Endothelial cell of umbilical vein (primary cell): Measurements from ENCODE around the gene SLC35B2. TPM values are rescaled to one million over a fixed set of nuclear protein-coding genes. Genes with fewer than 3 reads are reported as not detected.

Experiments
- BruUV-seq: library from RNA; stranded (reverse); fragments of 400-500 nt; replicated peaks from 2 replicates; lab custom pipeline; 2021; lab: Mats Ljungman, UMichigan
- CTCF ChIA-PET: fragments of 300-600, 350-600 bp; sonication (Branson Sonifier 250); formaldehyde crosslinking; loops from one replicate; lab custom pipeline; 2021; ENCODE audit warnings: antibody characterized with exemption, inconsistent platforms; lab: Charles Lee
- POLR2A ChIA-PET: fragments of 300-600, 350-600 bp; sonication (Branson Sonifier 250); formaldehyde crosslinking; loops from one replicate; lab custom pipeline; 2021; ENCODE audit warnings: antibody characterized with exemption, inconsistent platforms; lab: Charles Lee
- DNase-seq: peaks from one replicate; pipeline ENCODE4 v3.0.0-alpha.2; 2011; ENCODE audit warnings: low read depth, low spot score
- FAIRE-seq: peaks from 2 replicates; lab custom pipeline; 2011; peaks lifted over from hg19 to GRCh38; lab: Jason Lieb, UNC
- H2AFZ ChIP-seq: 2 replicates; pipeline ENCODE4 v1.6.0; 2012; ENCODE audit warnings: low read depth, low read length, control low read depth, inconsistent platforms
- H3K27ac ChIP-seq: 2 replicates; pipeline ENCODE4 v1.5.1; 2011; ENCODE audit warnings: low read depth, mild to moderate bottlenecking, control low read depth, low read length, moderate library complexity; ENCODE audit not compliant: insufficient read depth
- H3K27me3 ChIP-seq, 2 experiments: 2 replicates each; pipeline versions ENCODE4 v1.6.0 to v1.6.1; 2011; ENCODE audit warnings: low read length in 2 of 2, mixed read lengths in 1 of 2; ENCODE audit not compliant: control insufficient read depth in 2 of 2, insufficient read depth in 2 of 2
- H3K36me3 ChIP-seq, 2 experiments: 2 replicates in 1 of 2; 3 replicates in 1 of 2; pipeline ENCODE4 v1.5.1; 2011; ENCODE audit warnings: low read length in 2 of 2, mild to moderate bottlenecking in 1 of 2, moderate library complexity in 1 of 2; ENCODE audit not compliant: control insufficient read depth in 2 of 2, insufficient read depth in 2 of 2; ENCODE audit errors: extremely low read depth in 1 of 2
- H3K4me1 ChIP-seq: 3 replicates; pipeline ENCODE4 v1.5.1; 2011; ENCODE audit warnings: mild to moderate bottlenecking, low read length; ENCODE audit not compliant: control insufficient read depth, insufficient read depth; ENCODE audit errors: extremely low read depth
- H3K4me2 ChIP-seq: 2 replicates; pipeline ENCODE4 v1.6.1; 2011; ENCODE audit warnings: low read length, control low read depth, mixed read lengths; ENCODE audit not compliant: insufficient read depth
- H3K4me3 ChIP-seq, 3 experiments: fragments of 200-600 bp in 1 of 3; sonication (generic), shearing (Covaris generic) in 1 of 3; replicated peaks in 1 of 3; 2 replicates each; pipeline ENCODE4 v1.5.1; 2011 to 2016; ENCODE audit warnings: control low read depth in 3 of 3, low read length in 3 of 3, mild to moderate bottlenecking in 2 of 3, inconsistent platforms in 1 of 3, low read depth in 1 of 3, moderate library complexity in 1 of 3; ENCODE audit not compliant: insufficient read depth in 1 of 3
- H3K79me2 ChIP-seq: 2 replicates; pipeline ENCODE4 v1.6.0; 2012; ENCODE audit warnings: low read length, inconsistent platforms; ENCODE audit not compliant: control insufficient read depth, insufficient read depth
- H3K9ac ChIP-seq: replicated peaks from 2 replicates; pipeline ENCODE3; 2011; ENCODE audit warnings: low read length, control low read depth; ENCODE audit not compliant: insufficient read depth; ENCODE audit errors: extremely low read depth
- H3K9me1 ChIP-seq: replicated peaks from 3 replicates; pipeline ENCODE4 v1.6.0; 2011; ENCODE audit warnings: mild to moderate bottlenecking, low read length; ENCODE audit not compliant: control insufficient read depth, insufficient read depth; ENCODE audit errors: extremely low read depth
- H3K9me3 ChIP-seq: replicated peaks from 2 replicates; pipeline ENCODE4 v1.5.1; 2012; ENCODE audit warnings: low read length, inconsistent platforms; ENCODE audit not compliant: control insufficient read depth, insufficient read depth
- H4K20me1 ChIP-seq: replicated peaks from 2 replicates; pipeline ENCODE3; 2011; ENCODE audit warnings: mild to moderate bottlenecking, low read length; ENCODE audit not compliant: control insufficient read depth, insufficient read depth; ENCODE audit errors: extremely low read depth
- CTCF ChIP-seq, 2 donors: IDR thresholded peaks; 1 replicate in 1 of 2; 2 replicates in 1 of 2; pipeline ENCODE4 v1.5.1; 2011; ENCODE audit warnings: low read length in 2 of 2, mild to moderate bottlenecking in 2 of 2, moderate library complexity in 2 of 2, control low read depth in 1 of 2, inconsistent platforms in 1 of 2, low read depth in 1 of 2; ENCODE audit not compliant: insufficient read depth in 1 of 2; ENCODE audit errors: extremely low read depth in 1 of 2
- EZH2 ChIP-seq: IDR thresholded peaks from 2 replicates; pipeline ENCODE4 v1.6.1; 2012; ENCODE audit warnings: borderline replicate concordance, low read depth, mild to moderate bottlenecking, moderate library complexity, low read length, inconsistent platforms; ENCODE audit not compliant: severe bottlenecking
- FOS ChIP-seq: IDR thresholded peaks from 2 replicates; pipeline ENCODE4 v1.6.1; 2011; ENCODE audit warnings: mild to moderate bottlenecking, low read length, moderate library complexity, borderline replicate concordance; ENCODE audit not compliant: insufficient read depth
- GATA2 ChIP-seq: IDR thresholded peaks from 2 replicates; pipeline ENCODE4 v1.7.0; 2011; ENCODE audit warnings: low read depth, mild to moderate bottlenecking, moderate library complexity, mixed read lengths, low read length; ENCODE audit not compliant: insufficient read length, insufficient read depth
- JUN ChIP-seq: IDR thresholded peaks from 2 replicates; pipeline ENCODE4 v1.6.1; 2011; ENCODE audit warnings: borderline replicate concordance, low read depth; ENCODE audit not compliant: insufficient read length, insufficient read depth
- MAX ChIP-seq: IDR thresholded peaks from 2 replicates; pipeline ENCODE4 v1.6.1; 2011; ENCODE audit not compliant: insufficient read depth, insufficient read length
- MYC ChIP-seq: IDR thresholded peaks from one replicate; pipeline ENCODE4 v1.6.1; 2011; ENCODE audit warnings: mild to moderate bottlenecking, low read depth, low read length
- POLR2A ChIP-seq: IDR thresholded peaks from 2 replicates; pipeline ENCODE4 v1.6.1; 2012; ENCODE audit warnings: low read depth, mild to moderate bottlenecking, control low read depth, low read length
- POLR2AphosphoS5 ChIP-seq: IDR thresholded peaks from 2 replicates; pipeline ENCODE4 v1.6.1; 2012; ENCODE audit warnings: low read depth, mild to moderate bottlenecking, control low read depth, low read length, moderate library complexity; ENCODE audit not compliant: insufficient read depth
- dilution Hi-C: fragments of 300-500 bp; cut with MboI; formaldehyde crosslinking; loops from one replicate; pipeline ENCODE4 v1.15.0; 2019; ENCODE audit warnings: low sequenced_read_pairs; ENCODE audit not compliant: extremely low pct_ligation_motif_present
- intact Hi-C: fragments of 100-400 bp; cut with micrococcal nuclease; formaldehyde crosslinking; loops from one replicate; pipeline ENCODE4 v1.10.0; 2022
- polyA plus RNA-seq, 4 experiments: library from polyadenylated mRNA; depleted of rRNA in 3 of 4; stranded (reverse) in 3 of 4; unstranded in 1 of 4; fragments of >200 nt; gene quantifications; 2 replicates each; pipeline versions ENCODE4 v1.2.1 to v1.2.3, GENCODE V29; 2011 to 2012; ENCODE audit warnings: missing spikeins in 1 of 4
- total RNA-seq: library from RNA; stranded (reverse); gene quantifications from 2 replicates; pipeline ENCODE4 v1.2.3, GENCODE V29; 2021

The SLC35B2 gene
- total and polyA plus RNA-seq, 2 donors (not counting 3 experiments of a cell fraction or from before 2014, with no cell fraction given): 53.4 to 112 TPM

- Histone ChIP-seq H3K27me3 (no peaks in the 10 kb centered on the region), H4K20me1 (no peaks in the 10 kb centered on the region), H3K9me3 (no peaks in the 10 kb centered on the region), H2AFZ (no peak overlapping the region), H3K9ac (no peak overlapping the region), H3K36me3 (peaks cover 3 to 21% of the 10 kb centered on the region in 2 experiments), H3K4me3 (no peak overlapping the region), H3K9me1 (no peaks in the 10 kb centered on the region), H3K4me1 (peaks cover 39% of the 10 kb centered on the region), H3K27ac (no peak overlapping the region), H3K4me2 (no peak overlapping the region), H3K79me2 (peaks cover 38% of the 10 kb centered on the region)
- no peak for FAIRE-seq
- TF ChIP-seq POLR2A (no peak), FOS (no peak), JUN (no peak), EZH2 (no peak), GATA2 (no peak), MAX (no peak)
- POLR2A ChIA-PET: interaction anchor here (0.9 kb wide), 1 partner anchor 14 kb away, joined by 3 read pairs; the partner anchor contains the start of gene HSP90AB1
- no peak for DNase-seq
- intact Hi-C loops: no loop called here
- CTCF ChIA-PET: no interaction called here
- BruUV-seq: no TSS peak
- dilution Hi-C loops: no loop called here
Measured at GRCh38 chr6:44260451-44261297, 3.3 kb upstream of the SLC35B2 start.

GRCh38 chr6:44260011-44260410, 2.7 kb upstream of the SLC35B2 start:
- BruUV-seq: no TSS peak
- Histone ChIP-seq H4K20me1 (no peaks in the 10 kb centered on the region), H3K27ac (no peak overlapping the region), H3K4me1 (peaks cover 41% of the 10 kb centered on the region), H3K79me2 (peaks cover 38% of the 10 kb centered on the region), H3K4me3 (no peak overlapping the region), H3K9ac (no peak overlapping the region), H3K9me3 (no peaks in the 10 kb centered on the region), H3K36me3 (peaks cover 3 to 25% of the 10 kb centered on the region in 2 experiments), H3K4me2 (no peak overlapping the region), H3K27me3 (no peaks in the 10 kb centered on the region), H2AFZ (no peak overlapping the region), H3K9me1 (no peaks in the 10 kb centered on the region)
- FAIRE-seq: no peak
- DNase-seq: no peak
- ChIA-PET CTCF (no interaction called here), POLR2A (no interaction called here)
- intact Hi-C loops (no loop called here), dilution Hi-C loops (no loop called here)
- TF ChIP-seq JUN: no peak
- TF ChIP-seq EZH2: no peak
- TF ChIP-seq POLR2AphosphoS5: no peak
- no peak for TF ChIP-seq POLR2A
- TF ChIP-seq FOS: no peak
- no peak for TF ChIP-seq MYC
- no peak for TF ChIP-seq GATA2
- no peak for TF ChIP-seq MAX
- no peak for TF ChIP-seq CTCF (IDR thresholded peaks at IDR 0.05; ENCODE audit: extremely low read depth in 1 of 2, insufficient read depth in 1 of 2, low read depth in 1 of 2, low read length in 2 of 2)
